Transverse colon (tissue), 4 donors: ENCODE data around the gene SEC14L1.

ENCODE experiments used
- POLR2AphosphoS5 ChIP-seq, 3 donors: sonication (generic); formaldehyde crosslinking; IDR thresholded peaks; one replicate each; pipeline ENCODE4 v1.6.1; 2016; ENCODE audit warnings: antibody characterized with exemption in 3 of 3
- TF ChIP-seq, protein P1 (sequence below), 5 experiments: fragments of 200-600 bp in 3 of 5; fragments of 450-650 bp in 2 of 5; sonication (generic) in 3 of 5; IDR thresholded peaks; 1 replicate in 2 of 5; 2 replicates in 3 of 5; pipeline ENCODE4 v1.5.1; 2016 to 2017; ENCODE audit warnings: antibody characterized with exemption in 5 of 5, inconsistent platforms in 3 of 5, mild to moderate bottlenecking in 2 of 5, moderate library complexity in 1 of 5

DNA sequence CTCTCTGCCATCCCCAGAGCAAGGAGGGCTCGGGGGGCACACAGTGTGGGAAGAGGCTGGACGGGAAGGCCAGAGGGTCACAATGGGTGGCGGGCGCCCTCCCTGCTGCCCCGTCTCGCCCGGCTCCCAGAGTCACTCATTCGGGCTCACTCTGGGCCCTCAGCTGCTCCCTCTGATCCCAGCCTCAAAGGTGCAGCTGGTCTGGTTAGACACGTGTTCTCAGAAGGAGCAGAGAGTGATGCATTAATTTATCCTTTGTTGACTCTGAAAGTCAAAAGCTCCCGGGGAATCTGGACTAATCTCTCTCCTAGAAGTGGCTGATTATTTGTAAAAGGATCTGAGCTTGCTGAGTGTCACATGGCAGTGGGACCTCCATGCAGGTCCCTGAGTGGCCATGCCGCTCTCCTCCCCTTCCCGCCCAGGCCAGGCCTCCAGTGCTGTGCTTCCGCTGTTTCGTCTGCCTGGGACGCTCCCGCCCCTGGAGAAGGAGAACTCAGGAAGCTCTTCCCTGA lies 87.5 kb downstream of the SEC14L1 start:
- TF ChIP-seq, protein P1, sequence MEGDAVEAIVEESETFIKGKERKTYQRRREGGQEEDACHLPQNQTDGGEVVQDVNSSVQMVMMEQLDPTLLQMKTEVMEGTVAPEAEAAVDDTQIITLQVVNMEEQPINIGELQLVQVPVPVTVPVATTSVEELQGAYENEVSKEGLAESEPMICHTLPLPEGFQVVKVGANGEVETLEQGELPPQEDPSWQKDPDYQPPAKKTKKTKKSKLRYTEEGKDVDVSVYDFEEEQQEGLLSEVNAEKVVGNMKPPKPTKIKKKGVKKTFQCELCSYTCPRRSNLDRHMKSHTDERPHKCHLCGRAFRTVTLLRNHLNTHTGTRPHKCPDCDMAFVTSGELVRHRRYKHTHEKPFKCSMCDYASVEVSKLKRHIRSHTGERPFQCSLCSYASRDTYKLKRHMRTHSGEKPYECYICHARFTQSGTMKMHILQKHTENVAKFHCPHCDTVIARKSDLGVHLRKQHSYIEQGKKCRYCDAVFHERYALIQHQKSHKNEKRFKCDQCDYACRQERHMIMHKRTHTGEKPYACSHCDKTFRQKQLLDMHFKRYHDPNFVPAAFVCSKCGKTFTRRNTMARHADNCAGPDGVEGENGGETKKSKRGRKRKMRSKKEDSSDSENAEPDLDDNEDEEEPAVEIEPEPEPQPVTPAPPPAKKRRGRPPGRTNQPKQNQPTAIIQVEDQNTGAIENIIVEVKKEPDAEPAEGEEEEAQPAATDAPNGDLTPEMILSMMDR (IDR thresholded peaks at IDR 0.05): no peak
- TF ChIP-seq POLR2AphosphoS5 (IDR thresholded peaks at IDR 0.05): no peak
